Spleen (tissue), 11 donors: ENCODE results near the gene RBM26. TPM values are rescaled to one million over a fixed set of nuclear protein-coding genes. Genes with fewer than 3 reads are reported as not detected.
"Not testable (repeated sequence)": the region's sequence is repeated elsewhere in the genome, so short reads cannot be mapped to it uniquely, and the experiment has no call there.

ENCODE experiments used
- DNase-seq: peaks from one replicate; pipeline ENCODE4 v3.0.0-alpha.2; 2020
- H3K27ac ChIP-seq, 8 donors: fragments of 200-600 bp; sonication (generic) in 7 of 8; 1 replicate in 4 of 8; 2 replicates in 4 of 8; pipeline versions ENCODE4 v1.5.0 to v1.8.0; 2016 to 2021; ENCODE audit warnings: inconsistent platforms in 4 of 8, mild to moderate bottlenecking in 4 of 8, moderate library complexity in 1 of 8
- H3K27me3 ChIP-seq, 7 donors: fragments of 200-600 bp; sonication (generic) in 6 of 7; replicated peaks in 1 of 7; 1 replicate in 4 of 7; 2 replicates in 3 of 7; pipeline versions ENCODE4 v1.5.0 to v1.8.0; 2016 to 2021; ENCODE audit warnings: inconsistent platforms in 3 of 7, mild to moderate bottlenecking in 1 of 7
- H3K36me3 ChIP-seq, 6 donors: fragments of 200-600 bp; sonication (generic) in 5 of 6; 1 replicate in 4 of 6; 2 replicates in 2 of 6; pipeline versions ENCODE4 v1.5.0 to v1.8.0; 2016 to 2021; ENCODE audit warnings: inconsistent platforms in 2 of 6
- H3K4me1 ChIP-seq, 6 donors: fragments of 200-600 bp; sonication (generic) in 5 of 6; 1 replicate in 3 of 6; 2 replicates in 3 of 6; pipeline versions ENCODE4 v1.5.0 to v1.8.0; 2016 to 2021; ENCODE audit warnings: inconsistent platforms in 3 of 6
- H3K4me3 ChIP-seq, 8 donors: fragments of 200-600 bp; sonication (generic) in 7 of 8; 1 replicate in 4 of 8; 2 replicates in 4 of 8; pipeline versions ENCODE4 v1.5.0 to v1.8.0; 2016 to 2021; ENCODE audit warnings: inconsistent platforms in 4 of 8, mild to moderate bottlenecking in 4 of 8, moderate library complexity in 2 of 8
- H3K9me3 ChIP-seq, 8 donors: fragments of 200-600 bp; sonication (generic) in 7 of 8; 1 replicate in 4 of 8; 2 replicates in 4 of 8; pipeline versions ENCODE4 v1.5.0 to v1.8.0; 2016 to 2021; ENCODE audit warnings: inconsistent platforms in 4 of 8
- CTCF ChIP-seq, 11 experiments: fragments of 200-600 bp in 7 of 11; fragments of 450-650 bp in 4 of 11; sonication (generic) in 4 of 11; IDR thresholded peaks in 8 of 11; conservative IDR thresholded peaks in 3 of 11; 1 replicate in 7 of 11; 2 replicates in 4 of 11; pipeline versions ENCODE4 v1.4.0 to v1.8.0; 2016 to 2021; ENCODE audit warnings: antibody characterized with exemption in 11 of 11, inconsistent platforms in 4 of 11, mild to moderate bottlenecking in 1 of 11
- POLR2A ChIP-seq, 3 donors: fragments of 450-650 bp; IDR thresholded peaks; one replicate each; pipeline ENCODE4 v1.5.1; 2017; ENCODE audit warnings: antibody characterized with exemption in 3 of 3, mild to moderate bottlenecking in 1 of 3
- POLR2AphosphoS5 ChIP-seq, 3 donors: sonication (generic); formaldehyde crosslinking; IDR thresholded peaks; one replicate each; pipeline ENCODE4 v1.5.1; 2017; ENCODE audit warnings: antibody characterized with exemption in 3 of 3
- WGBS, 5 donors: extraction: QIAGEN DNeasy Blood & Tissue Kit in 3 of 5; methylation state at CpG; one replicate each; pipeline versions ENCODE4 v1.1.5 to v1.1.7; 2013 to 2018; 5-methylcytosine and 5-hydroxymethylcytosine counted together
- intact Hi-C: fragments of 100-400 bp; cut with DNase I; formaldehyde crosslinking; loops from one replicate; pipeline ENCODE4 v1.15.0; 2023; ENCODE audit warnings: low total_unique reads
- polyA plus RNA-seq, 3 donors: library from polyadenylated mRNA; stranded (reverse); fragments of 200-250 nt; gene quantifications; one replicate each; pipeline ENCODE4 v1.2.1, GENCODE V29; 2013
- total RNA-seq, 7 donors: library from RNA; depleted of rRNA in 3 of 7; stranded (reverse); fragments of >200 nt in 3 of 7; fragmentation: NEBNext Ultra II Directional in 4 of 7; extraction: Animal tissue kit (Norgen Biotek cat#: 25700) in 4 of 7; gene quantifications; one replicate each; pipeline versions ENCODE4 v1.1.0 to v1.2.1, GENCODE V29; 2016 to 2021
- donor health status: healthy with polysubstance abuse.
- donor health status: DM: no; HTN: no; CAD: no; lungs with moderate emphysema.
- donor health status: DM: no; HTN: no; CAD: no.
- donor health status: Bipolar disorder and iron deficiency.
- donor health status: healthy.
- donor health status: DM: no; HTN: no; CAD: no.
- donor health status: DM: yes; HTN: yes; CAD: no.

The RBM26 gene
- total and polyA plus RNA-seq, 10 donors, result 25.6 to 87.6 (median 63.6) TPM

- DNase-seq, result no peak
- no peak overlapping the region for H3K27ac ChIP-seq
- no peaks in the 10 kb centered on the region for H3K36me3 ChIP-seq
- no peak for TF ChIP-seq POLR2A (IDR thresholded peaks at IDR 0.05)
- no peak for TF ChIP-seq POLR2AphosphoS5 (IDR thresholded peaks at IDR 0.05)
- no peak for TF ChIP-seq CTCF (IDR thresholded peaks at IDR 0.05 in 8 of 11, conservative IDR thresholded peaks at IDR 0.05 in 3 of 11)
- H3K27me3 ChIP-seq, result no peaks in the 10 kb centered on the region
- intact Hi-C loops, result no loop called here
- no peaks in the 10 kb centered on the region for H3K9me3 ChIP-seq
- H3K4me3 ChIP-seq, result no peak overlapping the region
- 82 to 95% (median 89%) methylated on average over 2 of the region's 2 CpGs for WGBS, 5 donors
- H3K4me1 ChIP-seq, result no peaks in the 10 kb centered on the region
Measured at GRCh38 chr13:79283742-79284141, 122.3 kb downstream of the RBM26 start.

DNA sequence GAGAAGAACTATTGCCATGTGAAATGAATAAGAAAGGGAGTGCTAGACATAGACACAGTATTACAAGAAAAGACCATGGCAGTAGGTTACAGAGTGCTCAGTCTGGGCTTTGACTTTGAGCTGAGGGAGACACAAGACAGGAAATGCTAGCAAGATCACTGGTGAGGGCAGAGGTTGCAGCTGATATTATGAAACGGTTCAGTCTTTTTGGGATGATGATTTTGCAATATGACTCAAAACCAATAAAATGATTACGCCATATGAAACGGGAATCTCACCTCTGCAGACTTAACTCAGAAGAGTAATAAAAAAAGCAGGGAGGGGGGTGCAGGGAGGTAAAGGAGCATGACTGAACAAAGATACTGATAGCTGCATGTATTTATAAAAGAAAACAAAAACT is 123.1 kb downstream of the RBM26 start:
- no peak for TF ChIP-seq POLR2A (IDR thresholded peaks at IDR 0.05)
- no peak for TF ChIP-seq CTCF (IDR thresholded peaks at IDR 0.05 in 8 of 11, conservative IDR thresholded peaks at IDR 0.05 in 3 of 11)
- no peak for TF ChIP-seq POLR2AphosphoS5 (IDR thresholded peaks at IDR 0.05)
- Histone ChIP-seq H3K36me3 (no peaks in the 10 kb centered on the region), H3K27ac (no peak overlapping the region), H3K9me3 (no peaks in the 10 kb centered on the region), H3K27me3 (no peaks in the 10 kb centered on the region), H3K4me3 (no peak overlapping the region), H3K4me1 (no peaks in the 10 kb centered on the region)
- intact Hi-C loops, result no loop called here
- WGBS, 5 donors, result 19 to 56% (median 32%) methylated on average over 3 of the region's 3 CpGs
- DNase-seq, result no peak

DNA sequence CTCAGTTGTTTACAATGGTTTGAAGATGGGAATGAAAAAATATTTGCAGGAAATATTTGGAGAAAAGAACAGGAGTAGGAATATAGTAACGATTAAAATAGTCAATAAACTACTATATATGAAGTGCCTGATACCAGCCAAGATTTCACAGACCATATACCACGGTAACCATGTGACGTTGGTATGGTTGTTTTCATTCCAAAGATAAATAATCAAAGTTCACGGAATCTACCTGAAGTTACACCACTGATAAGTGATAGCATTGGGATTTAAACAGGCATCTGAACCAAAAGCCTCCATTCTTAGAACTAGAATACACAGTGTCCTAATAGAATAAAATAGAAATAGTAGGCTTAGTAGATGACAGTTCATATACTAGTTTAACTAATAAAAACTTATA is 123.5 kb downstream of the RBM26 start:
- WGBS, 5 donors, result 61 to 82% (median 74%) methylated on average over 4 of the region's 4 CpGs
- H3K9me3 ChIP-seq, result no peaks in the 10 kb centered on the region
- intact Hi-C loops, result no loop called here

GRCh38 chr13:79281339-79281747 is 124.7 kb downstream of the RBM26 start:
- no peaks in the 10 kb centered on the region for H3K9me3 ChIP-seq
- H3K4me1 ChIP-seq, result no peaks in the 10 kb centered on the region
- WGBS, 5 donors, result 65 to 78% (median 70%) methylated on average over 3 of the region's 3 CpGs
- no peaks in the 10 kb centered on the region for H3K36me3 ChIP-seq
- intact Hi-C loops, result no loop called here
- TF ChIP-seq POLR2A (IDR thresholded peaks at IDR 0.05) (no peak), CTCF (IDR thresholded peaks at IDR 0.05 in 8 of 11, conservative IDR thresholded peaks at IDR 0.05 in 3 of 11) (no peak), POLR2AphosphoS5 (IDR thresholded peaks at IDR 0.05) (no peak)
- DNase-seq, result no peak
- H3K4me3 ChIP-seq, result no peak overlapping the region
- H3K27ac ChIP-seq, result no peak overlapping the region
- H3K27me3 ChIP-seq, result no peaks in the 10 kb centered on the region

More for the DNA sequence above, 123.5 kb downstream of the RBM26 start:
- no peak overlapping the region for H3K4me3 ChIP-seq
- no peaks in the 10 kb centered on the region for H3K36me3 ChIP-seq
- no peaks in the 10 kb centered on the region for H3K4me1 ChIP-seq
- no peaks in the 10 kb centered on the region for H3K27me3 ChIP-seq
- DNase-seq, result no peak
- TF ChIP-seq POLR2A (IDR thresholded peaks at IDR 0.05) (no peak), POLR2AphosphoS5 (IDR thresholded peaks at IDR 0.05) (no peak), CTCF (IDR thresholded peaks at IDR 0.05 in 8 of 11, conservative IDR thresholded peaks at IDR 0.05 in 3 of 11) (no peak)
- H3K27ac ChIP-seq, result no peak overlapping the region

DNA sequence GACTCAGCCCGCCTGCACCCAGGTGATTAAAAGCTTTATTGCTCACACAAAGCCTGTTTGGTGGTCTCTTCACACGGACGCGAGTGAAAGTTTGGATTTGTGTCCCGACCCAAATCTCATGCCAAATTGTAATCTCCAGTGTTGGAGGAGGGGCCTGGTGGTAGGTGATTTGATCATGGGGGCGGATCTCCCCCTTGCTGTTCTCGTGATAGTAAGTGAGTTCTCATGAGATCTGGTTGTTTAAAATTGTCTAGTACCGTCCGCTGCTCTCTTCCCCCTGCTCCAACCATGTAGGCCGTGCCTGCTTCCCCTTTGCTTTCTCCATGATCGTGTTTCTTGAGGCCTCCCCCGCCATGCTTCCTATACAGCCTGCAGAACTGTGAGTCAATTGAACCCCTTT is 126.3 kb downstream of the RBM26 start:
- H3K9me3 ChIP-seq, H3K27ac ChIP-seq, H3K4me1 ChIP-seq, H3K36me3 ChIP-seq, H3K27me3 ChIP-seq, H3K4me3 ChIP-seq, intact Hi-C loops, DNase-seq: not testable (repeated sequence)
- 80 to 96% (median 90%) methylated on average over 11 to 12 of the region's 12 CpGs for WGBS, 5 donors
